DND-41 (cell line): ENCODE measurements around the gene HOMER3.

Experiments used
- ATAC-seq: fragments of 200-7000 bp; cut with Tn5 transposase; 3 replicates; pipeline ENCODE4 v1.9.1; 2021; ENCODE audit warnings: low read depth; ENCODE audit not compliant: insufficient read depth
- DNase-seq: peaks from one replicate; pipeline ENCODE4 v3.0.0-alpha.2; 2020
- H2AFZ ChIP-seq: 2 replicates; pipeline ENCODE4 v1.6.0; 2012; ENCODE audit warnings: low read depth, low read length
- H3K27ac ChIP-seq: 2 replicates; pipeline ENCODE4 v1.5.1; 2012; ENCODE audit warnings: low read length, inconsistent platforms
- H3K27me3 ChIP-seq: fragments of 200-600 bp; sonication (generic); 2 replicates; pipeline ENCODE4 v1.6.0; 2012; ENCODE audit warnings: low read length, mild to moderate bottlenecking, inconsistent platforms; ENCODE audit not compliant: insufficient read depth, poor library complexity
- H3K36me3 ChIP-seq: 2 replicates; pipeline ENCODE4 v1.5.1; 2012; ENCODE audit warnings: low read length, inconsistent platforms; ENCODE audit not compliant: insufficient read depth
- H3K4me1 ChIP-seq: 2 replicates; pipeline ENCODE4 v1.5.1; 2012; ENCODE audit warnings: mild to moderate bottlenecking, low read length; ENCODE audit not compliant: insufficient read depth
- H3K4me2 ChIP-seq: 2 replicates; pipeline ENCODE4 v1.6.0; 2012; ENCODE audit warnings: mild to moderate bottlenecking, moderate library complexity, low read length, inconsistent platforms; ENCODE audit not compliant: insufficient read depth
- H3K4me3 ChIP-seq, 2 experiments: fragments of 200-600 bp in 1 of 2; shearing (Covaris generic) in 1 of 2; 2 replicates each; pipeline ENCODE4 v1.5.1; 2012 to 2016; ENCODE audit warnings: inconsistent platforms in 2 of 2, low read length in 2 of 2, mild to moderate bottlenecking in 2 of 2, low read depth in 1 of 2, moderate library complexity in 1 of 2
- H3K79me2 ChIP-seq: 2 replicates; pipeline ENCODE4 v1.6.0; 2012; ENCODE audit warnings: low read length, inconsistent platforms; ENCODE audit not compliant: insufficient read depth
- H3K9ac ChIP-seq: 2 replicates; pipeline ENCODE4 v1.6.0; 2012; ENCODE audit warnings: low read depth, mild to moderate bottlenecking, inconsistent platforms, low read length, moderate library complexity
- H3K9me3 ChIP-seq: 2 replicates; pipeline ENCODE4 v1.5.1; 2012; ENCODE audit warnings: low read length, moderate library complexity, mild to moderate bottlenecking, inconsistent platforms; ENCODE audit not compliant: insufficient read depth, severe bottlenecking
- H4K20me1 ChIP-seq: 2 replicates; pipeline ENCODE4 v1.6.0; 2012; ENCODE audit warnings: low read length; ENCODE audit not compliant: insufficient read depth
- EZH2 ChIP-seq: IDR thresholded peaks from 3 replicates; pipeline ENCODE4 v1.6.1; 2012; ENCODE audit warnings: borderline replicate concordance, low read depth, mild to moderate bottlenecking, moderate library complexity, low read length, inconsistent platforms; ENCODE audit not compliant: severe bottlenecking
- TF ChIP-seq, protein P1 (sequence below): IDR thresholded peaks from 2 replicates; pipeline ENCODE4 v1.5.1; 2012; ENCODE audit warnings: borderline replicate concordance, low read length, moderate library complexity, mild to moderate bottlenecking; ENCODE audit not compliant: poor library complexity, severe bottlenecking; ENCODE audit errors: extremely low read depth

Gene HOMER3

DNA sequence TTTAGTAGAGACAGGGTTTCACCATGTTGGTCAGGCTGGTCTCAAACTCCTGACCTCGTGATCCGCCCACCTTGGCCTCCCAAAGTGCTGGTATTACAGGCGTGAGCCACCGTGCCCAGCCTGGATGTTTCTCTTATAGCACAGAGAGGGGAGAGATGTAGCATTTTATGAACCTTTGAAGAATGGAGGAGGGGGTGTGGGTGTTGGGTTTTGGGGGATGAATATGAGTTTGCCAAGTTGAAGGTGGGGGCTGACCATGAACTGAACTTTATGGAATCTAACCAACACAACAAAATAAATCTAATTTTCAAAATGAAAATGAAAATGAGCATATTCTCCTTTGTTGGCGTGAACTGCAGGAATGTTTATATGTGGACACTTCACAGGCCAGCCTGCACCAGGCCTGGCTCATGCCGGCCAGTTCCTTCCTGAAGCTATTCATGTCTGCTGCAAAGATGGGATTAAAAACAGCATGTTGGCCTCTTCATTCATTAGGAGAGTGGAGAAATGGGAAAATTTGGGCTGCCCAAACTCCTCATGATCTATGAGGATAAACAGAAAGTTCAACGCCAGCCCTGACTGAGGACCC, 39.5 kb upstream of the HOMER3 start:
- no peaks in the 10 kb centered on the region for H3K36me3 ChIP-seq
- H3K27me3 ChIP-seq = peaks cover 6% of the 10 kb centered on the region
- H4K20me1 ChIP-seq = no peaks in the 10 kb centered on the region
- ATAC-seq (no peak), DNase-seq (no peak)
- no peak overlapping the region for H3K4me2 ChIP-seq
- H3K79me2 ChIP-seq = no peaks in the 10 kb centered on the region
- H3K4me1 ChIP-seq = no peaks in the 10 kb centered on the region
- H3K9ac ChIP-seq = no peak overlapping the region
- no peaks in the 10 kb centered on the region for H3K9me3 ChIP-seq
- no peak for TF ChIP-seq EZH2
- TF ChIP-seq, protein P1, sequence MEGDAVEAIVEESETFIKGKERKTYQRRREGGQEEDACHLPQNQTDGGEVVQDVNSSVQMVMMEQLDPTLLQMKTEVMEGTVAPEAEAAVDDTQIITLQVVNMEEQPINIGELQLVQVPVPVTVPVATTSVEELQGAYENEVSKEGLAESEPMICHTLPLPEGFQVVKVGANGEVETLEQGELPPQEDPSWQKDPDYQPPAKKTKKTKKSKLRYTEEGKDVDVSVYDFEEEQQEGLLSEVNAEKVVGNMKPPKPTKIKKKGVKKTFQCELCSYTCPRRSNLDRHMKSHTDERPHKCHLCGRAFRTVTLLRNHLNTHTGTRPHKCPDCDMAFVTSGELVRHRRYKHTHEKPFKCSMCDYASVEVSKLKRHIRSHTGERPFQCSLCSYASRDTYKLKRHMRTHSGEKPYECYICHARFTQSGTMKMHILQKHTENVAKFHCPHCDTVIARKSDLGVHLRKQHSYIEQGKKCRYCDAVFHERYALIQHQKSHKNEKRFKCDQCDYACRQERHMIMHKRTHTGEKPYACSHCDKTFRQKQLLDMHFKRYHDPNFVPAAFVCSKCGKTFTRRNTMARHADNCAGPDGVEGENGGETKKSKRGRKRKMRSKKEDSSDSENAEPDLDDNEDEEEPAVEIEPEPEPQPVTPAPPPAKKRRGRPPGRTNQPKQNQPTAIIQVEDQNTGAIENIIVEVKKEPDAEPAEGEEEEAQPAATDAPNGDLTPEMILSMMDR = no peak
- no peak overlapping the region for H3K4me3 ChIP-seq
- no peak overlapping the region for H3K27ac ChIP-seq
- H2AFZ ChIP-seq = no peak overlapping the region

- H3K9me3 ChIP-seq = no peaks in the 10 kb centered on the region
- H3K79me2 ChIP-seq = no peaks in the 10 kb centered on the region
- H3K27ac ChIP-seq = no peak overlapping the region
- H2AFZ ChIP-seq = no peak overlapping the region
- no peaks in the 10 kb centered on the region for H4K20me1 ChIP-seq
- no peak for TF ChIP-seq EZH2
- TF ChIP-seq, protein P1 = no peak
- no peaks in the 10 kb centered on the region for H3K36me3 ChIP-seq
- no peak overlapping the region for H3K4me2 ChIP-seq
- peaks cover 6% of the 10 kb centered on the region for H3K27me3 ChIP-seq
- no peak for ATAC-seq
- H3K9ac ChIP-seq = no peak overlapping the region
- no peaks in the 10 kb centered on the region for H3K4me1 ChIP-seq
- H3K4me3 ChIP-seq = no peak overlapping the region
- DNase-seq = no peak
These were observed 37.6 kb upstream of the HOMER3 start for GRCh38 chr19:18978616-18979015.

DNA sequence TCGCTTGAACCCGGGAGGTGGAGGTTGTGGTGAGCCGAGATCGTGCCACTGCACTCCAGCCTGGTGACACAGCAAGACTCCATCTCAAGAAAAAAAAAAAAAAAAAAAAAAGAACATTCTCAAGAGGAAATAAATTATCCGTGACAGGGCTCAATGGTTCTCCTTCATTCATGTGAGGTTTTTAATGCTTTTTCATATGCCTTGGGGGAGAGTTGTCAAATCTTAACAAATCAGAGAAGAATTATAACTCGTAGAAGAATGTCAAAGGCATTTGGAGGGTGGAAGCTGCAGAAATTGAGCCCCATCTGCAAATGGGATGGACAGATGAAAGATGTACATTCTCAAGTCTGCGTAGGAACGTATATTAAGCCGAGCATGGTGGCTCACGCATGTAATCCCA, 34.9 kb upstream of the HOMER3 start:
- Histone ChIP-seq H3K79me2 (no peaks in the 10 kb centered on the region), H3K27me3 (no peaks in the 10 kb centered on the region), H3K9ac (no peak overlapping the region), H3K4me1 (no peaks in the 10 kb centered on the region), H3K9me3 (no peaks in the 10 kb centered on the region), H4K20me1 (no peaks in the 10 kb centered on the region), H3K4me2 (no peak overlapping the region), H3K36me3 (no peaks in the 10 kb centered on the region), H3K4me3 (no peak overlapping the region), H3K27ac (no peak overlapping the region), H2AFZ (no peak overlapping the region)
- no peak for ATAC-seq
- no peak for DNase-seq
- TF ChIP-seq, protein P1 = no peak
- no peak for TF ChIP-seq EZH2
